ENCODE measurements around the gene PCSK4.
A peak's percentile ranks its signal among the peaks of the same experiment; 100 is the strongest.
"Not testable (repeated sequence)": the region's sequence is repeated elsewhere in the genome, so short reads cannot be mapped to it uniquely, and the experiment has no call there.

The PCSK4 gene

GRCh38 chr19:1490311-1491113 is at the start of gene PCSK4:
PCSK4 (minus strand) TSS chr19:1490350; CDS start chr19:1490346, 4 bp downstream.
- no peak for TF ChIP-seq CTCF (IDR thresholded peaks at IDR 0.05; ENCODE audit: low read length, missing control alignments)
- peak within 1 kb of the TSS; percentile 65 for H3K4me3 ChIP-seq (replicated peaks; ENCODE audit: low read depth, low read length)
- DNase-seq (ENCODE audit: low read depth) = peak; percentile 99

GRCh38 chr19:1539749-1540148 is 49.6 kb upstream of the PCSK4 start:
- not testable (repeated sequence) for H3K4me3 ChIP-seq (replicated peaks; ENCODE audit: low read depth, low read length); DNase-seq (ENCODE audit: low read depth)

GRCh38 chr19:1538978-1539377 is 48.8 kb upstream of the PCSK4 start:
- no peak overlapping the region for H3K4me3 ChIP-seq (replicated peaks; ENCODE audit: low read depth, low read length)
- TF ChIP-seq CTCF (IDR thresholded peaks at IDR 0.05; ENCODE audit: low read length, missing control alignments) = no peak
- DNase-seq (ENCODE audit: low read depth) = no peak

GRCh38 chr19:1535699-1536098 is 45.5 kb upstream of the PCSK4 start:
- not testable (repeated sequence) for DNase-seq (ENCODE audit: low read depth)

GRCh38 chr19:1534972-1535371 is 44.8 kb upstream of the PCSK4 start:
- no peak for TF ChIP-seq CTCF (IDR thresholded peaks at IDR 0.05; ENCODE audit: low read length, missing control alignments)
- no peak for DNase-seq (ENCODE audit: low read depth)
- H3K4me3 ChIP-seq (replicated peaks; ENCODE audit: low read depth, low read length) = no peak overlapping the region

More at GRCh38 chr19:1535699-1536098, 45.5 kb upstream of the PCSK4 start:
- not testable (repeated sequence) for H3K4me3 ChIP-seq (replicated peaks; ENCODE audit: low read depth, low read length)

GRCh38 chr19:1533510-1534150 is 43.5 kb upstream of the PCSK4 start:
- TF ChIP-seq CTCF (IDR thresholded peaks at IDR 0.05; ENCODE audit: low read length, missing control alignments) = no peak

GRCh38 chr19:1532003-1532402 is 41.9 kb upstream of the PCSK4 start:
- no peak for TF ChIP-seq CTCF (IDR thresholded peaks at IDR 0.05; ENCODE audit: low read length, missing control alignments)
- no peak for DNase-seq (ENCODE audit: low read depth)

More at GRCh38 chr19:1533510-1534150, 43.5 kb upstream of the PCSK4 start:
- DNase-seq (ENCODE audit: low read depth) = no peak
- no peak overlapping the region for H3K4me3 ChIP-seq (replicated peaks; ENCODE audit: low read depth, low read length)

GRCh38 chr19:1531587-1531986 is 41.4 kb upstream of the PCSK4 start:
- H3K4me3 ChIP-seq (replicated peaks; ENCODE audit: low read depth, low read length) = no peak overlapping the region
- no peak for DNase-seq (ENCODE audit: low read depth)
- TF ChIP-seq CTCF (IDR thresholded peaks at IDR 0.05; ENCODE audit: low read length, missing control alignments) = no peak

More at GRCh38 chr19:1532003-1532402, 41.9 kb upstream of the PCSK4 start:
- H3K4me3 ChIP-seq (replicated peaks; ENCODE audit: low read depth, low read length) = no peak overlapping the region

GRCh38 chr19:1530856-1531255 is 40.7 kb upstream of the PCSK4 start:
- not testable (repeated sequence) for DNase-seq (ENCODE audit: low read depth); H3K4me3 ChIP-seq (replicated peaks; ENCODE audit: low read depth, low read length)

Data from fibroblast of pulmonary artery (primary cell).